GM12891 (cell line): ENCODE measurements around the gene CLRN3.

Experiments used
- PAX5 ChIP-seq: IDR thresholded peaks from 2 replicates; pipeline ENCODE4 v1.6.1; 2011; ENCODE audit warnings: low read length, moderate library complexity, mild to moderate bottlenecking; ENCODE audit not compliant: insufficient read depth, severe bottlenecking
- POLR2A ChIP-seq: IDR thresholded peaks from 2 replicates; pipeline ENCODE4 v1.6.1; 2011; ENCODE audit warnings: low read depth, low read length, control low read depth
- POLR2AphosphoS5 ChIP-seq: IDR thresholded peaks from 2 replicates; pipeline ENCODE4 v1.6.1; 2011; ENCODE audit warnings: low read depth, low read length, control low read depth
- POU2F2 ChIP-seq: IDR thresholded peaks from 2 replicates; pipeline ENCODE4 v1.6.1; 2011; ENCODE audit warnings: low read depth, mild to moderate bottlenecking, control low read depth, low read length, moderate library complexity
- SPI1 ChIP-seq: IDR thresholded peaks from 2 replicates; pipeline ENCODE4 v1.6.1; 2011; ENCODE audit warnings: low read depth, low read length, control low read depth
- TAF1 ChIP-seq: IDR thresholded peaks from 2 replicates; pipeline ENCODE4 v1.6.1; 2011; ENCODE audit warnings: low read depth, low read length, control low read depth

GRCh38 chr10:127871631-127872010 is 21.1 kb downstream of the CLRN3 start:
- TF ChIP-seq POLR2A (no peak), POLR2AphosphoS5 (no peak), TAF1 (no peak), SPI1 (no peak), PAX5 (no peak), POU2F2 (no peak)
